ENCODE data around the gene CASP8AP2. TPM values are rescaled to one million over a fixed set of nuclear protein-coding genes. Genes with fewer than 3 reads are reported as not detected.
"Not testable (repeated sequence)": the region's sequence is repeated elsewhere in the genome, so short reads cannot be mapped to it uniquely, and the experiment has no call there.

CASP8AP2 gene
- total RNA-seq, 1 donor, result 7.0 TPM

- DNase-seq (ENCODE audit: low read depth in 2 of 3, low spot score in 2 of 3), result no peak
Observed at GRCh38 chr6:89886378-89887120, 56.9 kb downstream of the CASP8AP2 start.

- no peak for DNase-seq (ENCODE audit: low read depth in 2 of 3, low spot score in 2 of 3)
Observed at GRCh38 chr6:89887452-89888137, 57.9 kb downstream of the CASP8AP2 start.

GRCh38 chr6:89888138-89888514 is 58.4 kb downstream of the CASP8AP2 start:
- DNase-seq (ENCODE audit: low read depth in 2 of 3, low spot score in 2 of 3), result no peak

GRCh38 chr6:89888871-89889270 is 59.2 kb downstream of the CASP8AP2 start:
- DNase-seq (ENCODE audit: low read depth in 2 of 3, low spot score in 2 of 3), result no peak

GRCh38 chr6:89890845-89891528 is 61.3 kb downstream of the CASP8AP2 start:
- DNase-seq (ENCODE audit: low read depth in 2 of 3, low spot score in 2 of 3), result not testable (repeated sequence)

GRCh38 chr6:89892577-89892976 is 62.9 kb downstream of the CASP8AP2 start:
- DNase-seq (ENCODE audit: low read depth in 2 of 3, low spot score in 2 of 3), result not testable (repeated sequence)

- DNase-seq (ENCODE audit: low read depth in 2 of 3, low spot score in 2 of 3), result no peak
Observed at GRCh38 chr6:89894169-89894568, 64.5 kb downstream of the CASP8AP2 start, which contains the start of gene GJA10. TSS of gene GJA10 (plus strand) at chr6:89894469. CDS start at chr6:89894469, 0 bp downstream.

- DNase-seq (ENCODE audit: low read depth in 2 of 3, low spot score in 2 of 3), result peak in 2 of 3 donors; percentile 16 to 49
Observed at GRCh38 chr6:89895276-89895874, 65.7 kb downstream of the CASP8AP2 start.

- not testable (repeated sequence) for DNase-seq (ENCODE audit: low read depth in 2 of 3, low spot score in 2 of 3)
Observed at GRCh38 chr6:89910001-89910901, 80.6 kb downstream of the CASP8AP2 start.

- DNase-seq (ENCODE audit: low read depth in 2 of 3, low spot score in 2 of 3), result peak in 1 of 3 donors; percentile 12
Observed at GRCh38 chr6:89910902-89911240, 81.2 kb downstream of the CASP8AP2 start.

GRCh38 chr6:89916136-89916920 is 86.6 kb downstream of the CASP8AP2 start:
- DNase-seq (ENCODE audit: low read depth in 2 of 3, low spot score in 2 of 3), result no peak

GRCh38 chr6:89917216-89917615 is 87.5 kb downstream of the CASP8AP2 start:
- no peak for DNase-seq (ENCODE audit: low read depth in 2 of 3, low spot score in 2 of 3)

GRCh38 chr6:89917801-89918366 is 88.2 kb downstream of the CASP8AP2 start:
- DNase-seq (ENCODE audit: low read depth in 2 of 3, low spot score in 2 of 3), result no peak

Small RNAs within 50 kb of the gene (small RNA-seq; reads per million reads assigned to genes)
- gene DNAJC19P6 (not detected), gene RF00019 (not detected)

Other genes with a start within 250 kb of the CASP8AP2 start
- 8.1 TPM for gene LYRM2, start 191.1 kb upstream of the CASP8AP2 start, total RNA-seq
- 28.8 TPM for gene MDN1, start 10.1 kb upstream of the CASP8AP2 start, total RNA-seq
- gene GJA10, start 64.6 kb downstream of the CASP8AP2 start, total RNA-seq, result not detected

All from hematopoietic multipotent progenitor cell (in vitro differentiated cells).